NCI-H510A (cell line): ENCODE data around the gene SCN2B.

Experiments used
- DNase-seq: peaks from one replicate; lab custom pipeline; 2025; lab: John Stamatoyannopoulos, UW

The SCN2B gene

GRCh38 chr11:118152552-118153471, 23.6 kb downstream of the SCN2B start, which contains the start of gene SCN4B:
SCN4B (minus strand) TSS chr11:118152823; CDS start chr11:118152673, 150 bp downstream.
- peak; percentile 63 for DNase-seq

GRCh38 chr11:118152020-118152551, 24.4 kb downstream of the SCN2B start:
- DNase-seq: no peak

- DNase-seq: no peak
Measured at GRCh38 chr11:118151431-118151830, 25.0 kb downstream of the SCN2B start.

- DNase-seq: no peak
Measured at GRCh38 chr11:118149493-118149892, 26.9 kb downstream of the SCN2B start.

GRCh38 chr11:118148856-118149255, 27.6 kb downstream of the SCN2B start:
- DNase-seq: no peak

- no peak for DNase-seq
Measured at GRCh38 chr11:118148240-118148639, 28.2 kb downstream of the SCN2B start.

GRCh38 chr11:118147502-118147901, 28.9 kb downstream of the SCN2B start:
- DNase-seq: no peak

GRCh38 chr11:118146554-118146953, 29.9 kb downstream of the SCN2B start:
- no peak for DNase-seq

GRCh38 chr11:118145285-118146227, 30.9 kb downstream of the SCN2B start:
- DNase-seq: peak; percentile 78

- no peak for DNase-seq
Measured at GRCh38 chr11:118144301-118145268, 31.9 kb downstream of the SCN2B start.

GRCh38 chr11:118143661-118144185, 32.7 kb downstream of the SCN2B start:
- DNase-seq: no peak

- no peak for DNase-seq
Measured at GRCh38 chr11:118142809-118143208, 33.6 kb downstream of the SCN2B start.

- no peak for DNase-seq
Measured at GRCh38 chr11:118142081-118142480, 34.4 kb downstream of the SCN2B start.

GRCh38 chr11:118139578-118139977, 36.9 kb downstream of the SCN2B start:
- DNase-seq: no peak

- no peak for DNase-seq
Measured at GRCh38 chr11:118138839-118139420, 37.5 kb downstream of the SCN2B start.

GRCh38 chr11:118136801-118137200, 39.6 kb downstream of the SCN2B start:
- DNase-seq: no peak

- no peak for DNase-seq
Measured at GRCh38 chr11:118136341-118136740, 40.1 kb downstream of the SCN2B start.

- DNase-seq: no peak
Measured at GRCh38 chr11:118135796-118136165, 40.7 kb downstream of the SCN2B start.

GRCh38 chr11:118135051-118135795, 41.2 kb downstream of the SCN2B start:
- DNase-seq: no peak

- no peak for DNase-seq
Measured at GRCh38 chr11:118133816-118134215, 42.6 kb downstream of the SCN2B start.
